Activated gamma-delta T cell treated with Interleukin-2 at 50 U/mL for 16 hours (primary cell): ENCODE data around the gene FRY.
A peak's percentile ranks its signal among the peaks of the same experiment; 100 is the strongest.

Experiments used
- DNase-seq: peaks from one replicate; pipeline ENCODE4 v3.0.0-alpha.2; 2020

Gene FRY

GRCh38 chr13:32272021-32272683 lies 240.6 kb downstream of the FRY start:
- no peak for DNase-seq

GRCh38 chr13:32277839-32278238 lies 246.3 kb downstream of the FRY start:
- no peak for DNase-seq

- DNase-seq: no peak
These were observed 246.9 kb downstream of the FRY start for GRCh38 chr13:32278426-32278825.

- DNase-seq: no peak
These were observed 249.5 kb downstream of the FRY start for GRCh38 chr13:32281096-32281495.

- no peak for DNase-seq
These were observed 250.6 kb downstream of the FRY start for GRCh38 chr13:32282096-32282711.

GRCh38 chr13:32284927-32285632 lies 253.5 kb downstream of the FRY start:
- no peak for DNase-seq

GRCh38 chr13:32285633-32285965 lies 254.0 kb downstream of the FRY start:
- no peak for DNase-seq

GRCh38 chr13:32297206-32297605 lies 265.6 kb downstream of the FRY start:
- DNase-seq: no peak

GRCh38 chr13:32298695-32299094 lies 267.1 kb downstream of the FRY start:
- DNase-seq: no peak

- no peak for DNase-seq
These were observed 268.3 kb downstream of the FRY start for GRCh38 chr13:32299893-32300292.

GRCh38 chr13:32300406-32300805 lies 268.8 kb downstream of the FRY start:
- no peak for DNase-seq

GRCh38 chr13:32300920-32301319 lies 269.3 kb downstream of the FRY start:
- no peak for DNase-seq

- no peak for DNase-seq
These were observed 270.9 kb downstream of the FRY start for GRCh38 chr13:32302461-32302860.

GRCh38 chr13:32305646-32306045 lies 274.1 kb downstream of the FRY start:
- no peak for DNase-seq

- DNase-seq: no peak
These were observed 277.9 kb downstream of the FRY start for GRCh38 chr13:32309312-32310133.

GRCh38 chr13:32310134-32310706 lies 278.6 kb downstream of the FRY start:
- no peak for DNase-seq

GRCh38 chr13:32311188-32311897 lies 279.8 kb downstream of the FRY start:
- no peak for DNase-seq

GRCh38 chr13:32314271-32315237 lies 283.0 kb downstream of the FRY start:
- peak; percentile 66 for DNase-seq

- peak; percentile 82 for DNase-seq
These were observed 283.9 kb downstream of the FRY start, which contains the start of the genes BRCA2 and ZAR1L for GRCh38 chr13:32315238-32316027. TSS of gene BRCA2 (plus strand) at chr13:32315508. CDS start at chr13:32316461, 953 bp downstream. TSS of gene ZAR1L (minus strand) at chr13:32315363. CDS start at chr13:32311925, 3,438 bp downstream.

GRCh38 chr13:32316028-32316339 lies 284.4 kb downstream of the FRY start:
- DNase-seq: no peak
